Thyroid gland (tissue), 4 donors: ENCODE results near the gene OPALIN. TPM values are rescaled to one million over a fixed set of nuclear protein-coding genes. Genes with fewer than 3 reads are reported as not detected.

Experiments used
- DNase-seq, 2 donors: peaks; one replicate each; pipeline ENCODE4 v3.0.0-alpha.2; 2019
- H3K27ac ChIP-seq, 3 donors: fragments of 200-600 bp; sonication (generic); 1 replicate in 2 of 3; 2 replicates in 1 of 3; pipeline ENCODE4 v1.5.1; 2016 to 2019; ENCODE audit warnings: mild to moderate bottlenecking in 1 of 3, moderate library complexity in 1 of 3
- H3K27me3 ChIP-seq: fragments of 200-600 bp; sonication (generic); one replicate; pipeline ENCODE4 v1.5.1; 2019
- H3K36me3 ChIP-seq, 2 donors: fragments of 200-600 bp; sonication (generic); one replicate each; pipeline ENCODE4 v1.5.1; 2016 to 2019
- H3K4me1 ChIP-seq, 2 donors: fragments of 200-600 bp; sonication (generic); one replicate each; pipeline ENCODE4 v1.5.1; 2017 to 2019
- H3K4me3 ChIP-seq, 3 donors: fragments of 200-600 bp; sonication (generic); replicated peaks in 1 of 3; 1 replicate in 2 of 3; 2 replicates in 1 of 3; pipeline ENCODE4 v1.5.1; 2016; ENCODE audit warnings: mild to moderate bottlenecking in 1 of 3
- H3K9me3 ChIP-seq: fragments of 200-600 bp; sonication (generic); one replicate; pipeline ENCODE4 v1.5.1; 2017
- CTCF ChIP-seq, 6 experiments: fragments of 200-600 bp in 3 of 6; fragments of 450-650 bp in 3 of 6; sonication (generic) in 3 of 6; IDR thresholded peaks; one replicate each; pipeline ENCODE4 v1.5.1; 2016 to 2019; ENCODE audit warnings: antibody characterized with exemption in 6 of 6, mild to moderate bottlenecking in 2 of 6, inconsistent platforms in 1 of 6, moderate library complexity in 1 of 6
- POLR2A ChIP-seq, 2 donors: fragments of 450-650 bp; IDR thresholded peaks; one replicate each; pipeline ENCODE4 v1.6.1; 2017; ENCODE audit warnings: antibody characterized with exemption in 2 of 2, mild to moderate bottlenecking in 2 of 2, moderate library complexity in 1 of 2
- WGBS, 2 donors: methylation state at CpG; one replicate each; pipeline ENCODE4 v1.1.5; 2017; 5-methylcytosine and 5-hydroxymethylcytosine counted together
- intact Hi-C: fragments of 100-400 bp; cut with DNase I; formaldehyde crosslinking; loops from one replicate; pipeline ENCODE4 v1.15.1; 2023
- total RNA-seq, 4 donors: library from RNA; depleted of rRNA; stranded (reverse); fragments of >200 nt; gene quantifications; one replicate each; pipeline ENCODE4 v1.2.3, GENCODE V29; 2016

Gene OPALIN
- total RNA-seq, 4 donors from 2014 or later: not detected

DNA sequence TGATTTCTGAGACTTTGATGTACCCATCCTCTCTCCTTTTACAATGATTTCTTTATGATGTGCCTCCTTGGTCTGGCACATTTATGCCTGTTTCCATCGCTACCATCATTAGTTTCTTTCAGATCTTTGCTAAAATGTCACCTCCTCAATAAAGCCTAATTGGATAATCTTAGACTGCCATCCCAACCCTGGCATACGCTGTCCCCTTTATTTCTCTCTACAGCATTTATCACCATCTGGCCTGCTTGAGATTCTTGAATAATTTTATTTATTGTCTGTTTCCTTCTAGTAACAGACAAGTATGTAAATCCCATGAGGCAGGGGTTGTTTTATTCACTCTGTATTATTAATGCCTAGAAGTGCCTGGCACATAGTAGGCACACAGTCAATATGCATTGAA lies 61.3 kb downstream of the OPALIN start:
- intact Hi-C loops: no loop called here
- Histone ChIP-seq H3K27me3 (no peaks in the 10 kb centered on the region), H3K36me3 (no peaks in the 10 kb centered on the region), H3K9me3 (no peaks in the 10 kb centered on the region), H3K27ac (no peak overlapping the region), H3K4me3 (no peak overlapping the region), H3K4me1 (no peaks in the 10 kb centered on the region)
- TF ChIP-seq POLR2A (IDR thresholded peaks at IDR 0.05) (no peak), CTCF (IDR thresholded peaks at IDR 0.05) (no peak)
- DNase-seq: no peak
- 98% methylated on average over 2 of the region's 2 CpGs for WGBS, 2 donors

- no peaks in the 10 kb centered on the region for H3K4me1 ChIP-seq
- intact Hi-C loops: loop anchor here (2.0 kb wide), 1 partner anchor 65 kb away; no protein-coding TSS in a partner anchor
- no peak for TF ChIP-seq CTCF (IDR thresholded peaks at IDR 0.05)
- TF ChIP-seq POLR2A (IDR thresholded peaks at IDR 0.05): no peak
- no peak overlapping the region for H3K4me3 ChIP-seq
- H3K27ac ChIP-seq: no peak overlapping the region
- H3K9me3 ChIP-seq: no peaks in the 10 kb centered on the region
- H3K36me3 ChIP-seq: no peaks in the 10 kb centered on the region
- no peaks in the 10 kb centered on the region for H3K27me3 ChIP-seq
- WGBS, 2 donors: 52 to 75% methylated on average over 4 of the region's 4 CpGs
- no peak for DNase-seq
These were observed 63.3 kb downstream of the OPALIN start for GRCh38 chr10:96295475-96295874.

Other genes with a start within 250 kb of the OPALIN start
- 10 to 100 TPM; 31.1 to 43.5 (median 35.5) TPM for gene ZNF518A, start 228.7 kb downstream of the OPALIN start, total RNA-seq
- gene BLNK, start 87.4 kb downstream of the OPALIN start, total RNA-seq: 10 to 100 TPM in 3 of 4 donors, 1 to 10 TPM in 1; 5.8 to 36.9 (median 25.7) TPM
- under 1 TPM in 1 of 4 donors, not detected in 3; 0.88 TPM for gene DNTT, start 54.6 kb downstream of the OPALIN start, total RNA-seq
- 1 to 10 TPM in 3 of 4 donors, under 1 TPM in 1; 0.13 to 2.4 (median 1.8) TPM for gene TLL2, start 154.9 kb upstream of the OPALIN start, total RNA-seq
- gene TM9SF3, start 228.0 kb upstream of the OPALIN start, total RNA-seq: 100 to 1,000 TPM; 119 to 205 (median 151) TPM